GM21619 (cell line): Measurements from ENCODE around the gene SMIM14.
A peak's percentile ranks its signal among the peaks of the same experiment; 100 is the strongest.
"Not testable (repeated sequence)": the region's sequence is repeated elsewhere in the genome, so short reads cannot be mapped to it uniquely, and the experiment has no call there.

Experiments used
- ATAC-seq: cut with Tn5 transposase; IDR thresholded peaks from one replicate; pipeline ENCODE4 v1.9.1; 2021; ENCODE audit not compliant: unreplicated experiment

SMIM14 gene

DNA sequence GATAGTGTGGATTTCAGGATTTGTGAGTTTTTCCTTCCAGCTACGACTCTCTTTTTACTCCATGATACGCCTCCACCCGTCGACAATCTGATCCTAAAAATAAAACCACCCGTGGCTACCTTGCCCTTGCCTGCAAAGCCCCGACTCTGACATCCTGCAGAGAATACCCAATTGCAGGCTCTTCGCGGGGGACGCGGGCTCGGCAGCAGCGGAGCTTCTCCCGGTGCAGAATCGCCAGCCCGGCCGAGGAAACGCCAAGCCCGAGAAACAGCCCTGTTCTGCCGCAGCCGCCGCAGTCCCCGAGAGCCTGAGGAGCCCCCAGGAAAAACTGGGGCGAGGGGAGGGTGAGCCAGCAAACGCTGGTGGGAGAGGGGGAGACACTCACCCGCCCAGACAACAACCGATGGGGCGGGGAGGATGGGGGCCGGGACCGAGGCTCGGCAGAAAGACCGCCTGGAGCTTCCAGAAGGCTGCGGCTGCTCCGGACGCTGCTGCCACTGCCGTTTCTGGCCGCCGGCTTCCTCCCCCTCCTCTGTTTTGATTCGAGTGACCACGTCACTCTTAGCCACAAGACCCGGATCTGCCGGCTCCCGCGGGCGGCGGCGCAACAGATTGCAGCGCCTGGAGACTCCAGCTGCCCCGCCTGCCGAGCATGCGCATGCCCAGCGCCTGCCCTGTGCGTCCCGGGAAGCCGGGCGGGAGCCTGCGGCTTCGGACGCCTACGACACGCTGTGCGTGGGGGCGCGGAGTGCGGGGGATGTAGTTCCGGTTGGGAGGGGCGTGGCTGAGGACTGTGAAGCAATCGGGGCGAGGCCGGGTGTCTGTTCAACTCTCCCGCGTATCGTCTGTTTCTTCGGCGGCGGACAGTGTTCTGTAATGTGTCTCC lies at the start of gene SMIM14:
SMIM14 (minus strand) TSS at position 512 of the 886 bp plus-strand sequence. CDS start 33,720 bp downstream, outside the sequence.
- peak; percentile 70 for ATAC-seq

DNA sequence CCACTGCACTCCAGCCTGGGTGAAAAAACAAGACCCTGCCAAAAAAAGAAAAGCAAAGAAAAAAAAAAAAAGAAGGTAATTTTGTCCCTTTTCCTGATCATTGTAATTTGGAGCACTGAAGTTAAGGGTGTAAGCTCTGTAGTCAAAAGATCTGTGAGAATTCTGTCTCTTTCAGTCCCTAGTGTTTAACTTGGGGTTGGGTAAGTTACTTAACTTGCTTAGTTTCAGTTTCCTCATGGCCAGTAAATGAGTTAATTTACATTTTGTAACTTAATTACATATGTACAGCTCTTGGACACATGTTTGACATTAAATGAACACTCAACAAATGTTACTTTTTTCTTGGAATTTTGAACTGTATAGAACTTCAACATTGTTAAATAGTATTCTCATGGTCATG lies 48.3 kb upstream of the SMIM14 start:
- ATAC-seq = no peak

DNA sequence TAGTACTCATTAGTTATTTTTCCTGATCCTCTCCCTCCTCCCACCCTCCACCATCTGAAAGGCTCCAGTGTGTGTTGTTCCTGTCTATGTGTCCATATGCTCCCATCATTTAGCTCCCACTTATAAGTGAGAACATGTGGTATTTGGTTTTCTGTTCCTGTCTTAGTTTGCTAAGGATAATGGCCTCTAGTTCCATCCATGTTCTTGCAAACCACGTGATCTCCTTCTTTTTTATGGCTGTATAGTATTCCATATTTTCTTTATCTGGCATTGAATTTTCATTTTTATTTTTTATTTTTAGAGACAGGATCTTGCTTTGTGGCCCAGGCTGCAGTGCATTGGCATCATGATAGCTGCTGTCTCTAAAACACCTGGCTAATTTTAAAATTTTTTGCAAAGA lies 47.3 kb upstream of the SMIM14 start:
- no peak for ATAC-seq

DNA sequence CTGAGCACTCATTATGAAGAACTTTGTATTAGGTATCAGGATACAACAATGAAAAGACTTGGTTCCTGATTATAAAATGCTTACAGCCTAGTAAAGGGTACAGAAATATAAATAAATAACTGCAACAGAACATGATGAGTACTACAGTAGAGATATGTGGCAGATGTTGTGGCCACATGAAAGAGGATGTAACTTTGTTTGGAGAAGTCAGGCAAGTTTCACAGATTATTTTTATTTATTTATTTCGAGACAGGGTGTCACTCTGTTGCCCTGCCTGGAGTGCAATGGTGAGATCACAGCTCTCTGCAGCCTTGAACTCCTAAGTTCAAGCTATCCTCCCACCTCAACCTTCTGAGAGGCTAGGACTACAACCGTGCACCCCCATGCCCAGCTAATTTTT lies 43.5 kb upstream of the SMIM14 start:
- ATAC-seq = peak; percentile 73

DNA sequence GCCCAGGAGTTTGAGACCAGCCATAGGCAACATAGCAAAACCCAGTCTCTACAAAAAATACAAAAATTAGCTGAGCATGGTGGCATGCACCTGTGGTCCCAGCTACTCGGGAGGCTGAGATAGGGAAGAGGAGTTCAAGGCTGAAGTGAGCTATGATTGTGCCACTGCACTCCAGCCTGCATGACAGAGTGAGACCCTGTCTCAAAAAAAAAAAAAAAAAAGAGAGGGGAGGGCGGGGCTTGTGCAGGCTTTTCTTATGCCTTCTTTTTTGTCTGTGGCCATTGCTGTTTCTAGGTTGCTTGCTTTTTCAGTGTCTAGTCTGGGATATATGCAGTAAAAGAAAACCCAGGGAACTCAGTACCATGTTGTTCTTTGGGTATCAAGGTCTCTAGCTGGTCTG lies 42.3 kb upstream of the SMIM14 start:
- ATAC-seq = not testable (repeated sequence)

DNA sequence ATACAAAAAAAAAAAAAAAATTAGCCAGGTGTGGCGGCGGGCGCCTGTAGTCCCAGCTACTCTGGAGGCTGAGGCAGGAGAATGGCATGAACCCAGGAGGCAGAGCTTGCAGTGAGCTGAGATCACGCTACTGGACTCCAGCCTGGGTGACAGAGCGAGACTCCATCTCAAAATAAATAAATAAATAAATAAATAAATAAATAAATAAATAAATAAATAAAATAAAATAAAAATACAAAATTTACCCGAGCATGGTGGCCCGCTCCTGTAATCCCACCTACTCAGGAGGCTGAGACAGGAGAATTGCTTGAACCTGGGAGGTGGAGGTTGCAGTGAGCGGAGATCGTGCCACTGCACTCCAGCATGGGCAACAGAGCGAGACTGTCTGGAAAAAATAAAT lies 37.0 kb upstream of the SMIM14 start:
- ATAC-seq = not testable (repeated sequence)

DNA sequence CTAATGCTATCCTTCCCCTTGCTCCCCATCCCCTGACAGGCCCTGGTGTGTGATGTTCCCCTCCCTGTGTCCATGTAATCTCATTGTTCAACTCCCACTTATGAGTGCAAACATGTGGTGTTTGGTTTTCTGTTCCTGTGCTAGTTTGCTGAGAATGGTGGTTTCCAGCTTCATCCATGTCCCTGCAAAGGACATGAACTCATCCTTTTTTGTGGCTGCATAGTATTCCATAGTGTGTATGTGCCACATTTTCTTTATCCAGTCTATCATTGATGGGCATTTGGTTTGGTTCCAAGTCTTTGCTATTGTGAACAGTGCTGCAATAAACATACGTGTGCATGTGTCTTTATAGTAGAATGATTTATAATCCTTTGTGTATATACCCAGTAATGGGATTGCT lies 31.6 kb upstream of the SMIM14 start:
- ATAC-seq = not testable (repeated sequence)

DNA sequence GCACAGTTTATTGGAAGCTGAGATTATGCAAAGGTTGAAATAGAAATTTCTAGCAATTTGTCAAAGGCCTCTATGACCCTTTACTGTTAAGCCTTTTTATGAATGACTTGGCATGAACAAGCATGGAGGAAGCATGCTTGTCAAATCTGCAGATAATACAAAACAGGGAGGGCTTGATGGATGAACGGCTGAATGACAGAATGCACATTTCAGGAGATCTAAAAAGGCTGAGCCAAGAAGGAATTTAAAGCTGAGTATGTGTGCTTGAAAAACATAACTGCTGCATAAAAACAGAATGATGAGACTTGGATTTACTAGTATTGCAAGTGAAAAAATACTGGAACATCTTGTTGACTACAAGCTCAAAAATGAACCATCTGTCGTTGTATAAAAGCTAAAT lies 30.2 kb upstream of the SMIM14 start:
- no peak for ATAC-seq

DNA sequence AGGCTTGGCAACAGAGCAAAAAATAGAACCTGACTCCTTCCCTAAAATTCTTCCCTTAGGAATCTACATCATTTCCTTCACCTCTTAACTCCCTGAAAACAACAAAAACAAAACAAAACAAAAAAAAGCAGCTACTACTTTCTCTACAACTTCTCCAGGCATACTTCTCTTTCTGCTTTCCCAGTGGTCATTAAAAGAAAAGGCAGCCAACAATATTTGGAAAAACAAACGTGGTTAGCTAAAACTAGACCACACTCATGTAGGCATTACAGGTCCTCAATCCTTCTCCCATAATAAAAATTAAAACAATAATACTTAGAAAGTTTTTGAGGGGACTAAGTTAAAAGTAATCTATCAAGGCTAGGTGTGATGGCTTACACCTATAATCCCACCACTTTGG lies 29.0 kb upstream of the SMIM14 start:
- no peak for ATAC-seq

DNA sequence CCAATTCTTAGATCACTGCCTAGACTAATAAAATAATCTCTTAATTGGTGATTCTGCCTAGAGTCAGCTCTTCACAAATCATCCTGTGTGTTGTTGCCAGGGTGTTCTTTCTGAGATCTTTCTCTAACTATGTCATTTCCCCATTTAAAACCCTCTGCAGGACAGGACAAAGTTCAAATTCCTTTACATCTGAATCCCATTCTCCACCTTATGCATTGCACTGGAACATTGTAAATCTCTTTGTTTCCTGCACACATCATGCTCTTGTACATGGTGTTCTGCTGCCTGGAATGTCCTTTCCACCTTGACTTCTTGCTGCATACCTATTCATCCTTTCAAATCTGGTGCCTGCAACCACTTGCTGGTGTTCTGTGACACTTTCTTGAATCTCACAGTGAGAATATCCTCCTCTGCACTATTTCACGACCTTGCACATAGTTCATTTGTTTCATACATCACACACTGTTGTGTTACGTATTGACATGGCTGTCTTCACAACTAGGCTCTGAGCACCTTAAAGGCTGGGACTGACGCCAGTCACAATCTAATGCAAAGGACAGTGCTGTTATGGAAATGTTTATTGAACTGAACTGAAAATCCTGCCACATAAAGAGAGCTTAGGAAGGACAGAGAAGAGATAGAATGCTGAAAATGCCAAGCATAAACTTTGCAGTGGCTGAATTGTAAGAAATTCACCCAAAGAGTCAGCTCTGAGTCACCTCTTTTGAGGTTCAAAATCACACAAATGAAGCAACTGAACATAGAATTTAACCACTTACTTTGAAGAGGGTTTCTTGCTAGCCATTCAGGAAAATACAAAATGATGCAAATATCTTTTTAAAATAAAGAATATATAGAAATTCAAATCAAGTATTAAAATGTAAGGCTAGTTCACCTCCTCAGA lies 26.4 kb upstream of the SMIM14 start:
- ATAC-seq = no peak

DNA sequence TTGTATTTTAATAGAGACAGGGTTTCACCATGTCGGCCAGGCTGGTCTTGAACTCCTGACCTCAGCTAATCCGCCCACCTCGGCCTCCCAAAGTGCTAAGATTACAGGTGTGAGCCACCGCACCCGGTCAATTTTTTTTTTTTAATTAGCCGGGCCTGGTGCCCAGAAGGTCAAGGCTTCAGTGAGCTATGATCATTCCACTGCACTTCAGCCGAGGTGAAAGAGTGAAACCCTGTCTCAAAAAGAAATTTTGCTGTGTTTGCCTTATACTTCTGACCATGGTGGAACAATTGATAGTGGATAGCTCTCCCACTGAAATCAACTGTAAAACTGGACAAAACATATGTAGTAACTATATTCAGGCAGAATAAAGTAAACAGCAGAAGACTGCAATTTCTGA lies 24.0 kb upstream of the SMIM14 start:
- ATAC-seq = no peak

DNA sequence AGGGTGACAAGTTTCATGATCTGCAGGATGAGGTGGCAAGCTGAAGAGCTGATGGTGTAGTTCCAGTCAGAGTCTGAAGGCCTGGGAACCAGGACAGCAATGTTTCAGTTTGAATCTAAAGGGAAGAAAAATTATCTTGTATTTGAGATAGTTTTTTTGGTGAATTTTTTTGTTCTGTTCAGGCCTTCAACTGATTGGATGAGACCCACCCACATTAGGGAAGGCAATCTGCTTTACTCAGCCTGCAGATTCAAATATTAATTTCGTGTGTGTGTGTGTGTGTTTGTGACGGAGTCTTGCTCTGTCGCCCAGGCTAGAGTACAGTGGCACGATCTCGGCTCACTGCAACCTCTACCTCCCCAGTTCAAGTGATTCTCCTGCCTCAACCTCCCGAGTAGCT lies 22.1 kb upstream of the SMIM14 start:
- ATAC-seq = no peak

DNA sequence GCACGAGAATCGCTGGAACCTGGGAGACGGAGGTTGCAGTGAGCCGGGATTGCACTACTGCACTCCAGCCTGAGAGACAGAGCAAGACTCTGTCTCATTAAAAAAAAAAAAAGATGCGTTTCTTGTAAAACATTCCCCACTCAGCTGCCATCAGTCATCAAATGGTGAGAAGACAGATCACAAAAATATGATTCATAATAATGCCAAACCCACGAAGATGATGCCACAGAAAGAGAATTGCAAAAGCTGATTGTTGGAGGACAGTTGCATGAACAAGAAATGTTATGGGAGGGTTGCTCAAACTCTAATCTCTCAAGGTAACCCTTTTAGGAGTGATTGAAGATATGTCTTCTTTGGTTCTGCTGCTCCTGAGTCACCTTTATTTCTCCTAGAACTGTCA lies 21.4 kb upstream of the SMIM14 start:
- ATAC-seq = no peak

DNA sequence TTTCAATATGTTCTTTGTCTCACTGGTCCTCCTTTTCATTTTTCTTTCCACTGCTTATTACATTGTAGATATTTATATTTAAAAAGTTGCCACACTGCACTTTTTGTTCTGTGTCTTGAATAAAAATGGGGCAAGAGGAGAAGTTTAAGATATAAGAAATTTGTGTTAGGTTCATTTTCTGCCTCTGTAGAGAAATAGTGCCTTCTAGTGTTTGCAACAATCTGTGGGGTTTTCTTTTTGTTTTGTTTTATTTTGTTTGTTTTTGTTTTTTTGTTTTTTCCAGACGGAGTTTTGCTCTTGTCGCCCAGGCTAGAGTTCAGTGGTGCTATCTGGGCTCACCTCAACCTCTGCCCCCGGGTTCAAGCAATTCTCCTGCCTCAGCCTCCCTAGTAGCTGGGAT lies 20.1 kb upstream of the SMIM14 start:
- ATAC-seq = no peak

DNA sequence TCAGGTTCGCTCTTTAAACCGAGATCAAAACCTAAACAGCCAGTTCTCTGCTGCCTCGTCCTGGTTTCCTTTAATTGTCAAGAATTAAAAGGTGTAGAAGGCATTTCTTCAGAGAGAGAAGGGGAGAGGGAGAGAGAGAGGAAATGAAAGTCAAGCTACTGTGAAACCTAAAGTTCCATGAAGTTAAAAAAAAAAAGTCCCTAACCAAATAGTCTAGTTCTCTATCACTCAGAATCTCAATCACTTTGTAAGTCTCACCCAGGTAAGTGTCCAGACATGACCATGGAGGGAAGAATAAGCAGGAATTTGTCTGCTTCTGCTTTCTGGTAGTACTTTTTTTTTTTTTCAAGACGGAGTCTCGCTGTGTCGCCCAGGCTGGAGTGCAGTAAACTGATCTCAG lies 18.8 kb upstream of the SMIM14 start:
- ATAC-seq = peak; percentile 80

DNA sequence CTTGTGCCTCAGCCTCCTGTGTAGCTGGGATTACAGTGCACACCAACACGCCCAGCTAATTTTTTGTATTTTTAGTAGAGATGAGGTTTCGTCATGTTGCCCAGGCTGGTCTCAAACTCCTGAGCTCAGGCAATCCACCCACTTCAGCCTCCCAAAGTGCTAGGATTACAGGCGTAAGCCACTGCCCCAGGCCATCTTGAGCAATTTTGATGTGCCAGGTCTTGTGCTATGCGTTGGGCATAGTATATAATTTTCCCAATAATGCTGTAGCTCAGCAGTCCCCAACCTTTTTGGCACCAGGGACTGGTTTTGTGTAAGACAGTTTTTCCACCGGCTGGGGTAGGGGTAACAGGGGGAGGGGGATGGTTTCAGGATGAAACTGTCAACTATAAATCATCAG lies 18.0 kb upstream of the SMIM14 start:
- not testable (repeated sequence) for ATAC-seq

DNA sequence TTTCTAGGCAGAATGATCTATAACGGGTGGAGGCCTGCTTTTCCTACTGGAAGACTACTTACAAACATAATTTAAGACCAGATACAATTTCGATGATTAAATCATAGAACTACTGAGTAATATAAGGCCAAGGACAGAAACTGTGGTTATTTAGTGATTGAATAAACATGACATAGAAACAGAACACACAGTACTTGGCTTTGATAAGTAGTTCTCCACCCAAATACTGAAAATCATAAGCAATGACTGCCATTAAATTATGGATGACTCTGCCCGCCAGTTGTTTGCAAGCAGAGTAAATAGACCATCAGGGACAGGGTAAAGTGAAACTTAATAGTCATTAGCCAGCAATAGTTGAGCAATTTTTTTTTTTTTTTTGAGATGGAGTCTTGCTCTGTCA lies 17.2 kb upstream of the SMIM14 start:
- ATAC-seq = no peak

DNA sequence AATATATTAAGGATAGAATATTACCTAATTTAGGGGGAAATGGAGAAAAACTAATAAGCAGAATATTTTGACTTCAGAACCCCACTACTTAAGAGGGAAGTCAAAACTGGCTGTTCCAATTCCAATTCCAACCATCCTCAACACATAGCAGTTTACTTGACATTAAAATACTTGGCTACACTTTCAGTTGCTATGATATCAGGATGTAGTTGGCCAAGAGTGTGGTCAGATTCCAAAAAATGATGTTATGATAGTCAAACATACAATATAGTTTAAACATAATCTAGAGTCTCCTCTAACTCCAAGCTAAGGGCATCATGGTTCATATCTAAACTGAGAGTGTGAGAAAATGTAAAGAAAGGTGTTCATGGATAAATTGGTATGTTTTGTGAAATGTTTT lies 16.5 kb upstream of the SMIM14 start:
- ATAC-seq = no peak

DNA sequence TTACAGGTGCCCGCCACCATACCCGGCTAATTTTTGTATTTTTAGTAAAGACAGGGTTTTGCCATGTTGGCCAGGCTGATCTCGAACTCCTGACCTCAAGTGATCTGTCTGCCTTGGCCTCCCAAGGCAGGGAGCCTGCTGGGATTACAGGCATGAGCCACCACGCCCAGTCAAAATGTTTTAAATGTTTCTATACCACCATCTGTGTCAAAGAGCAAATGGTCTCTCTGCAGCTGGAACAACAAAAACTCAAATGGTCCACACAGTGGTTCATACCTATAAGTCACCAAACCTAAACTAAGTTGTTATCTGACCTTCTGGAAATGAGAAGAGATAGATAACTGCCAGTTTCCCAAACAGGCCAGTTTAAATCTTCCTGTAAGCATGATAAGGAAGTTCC lies 12.9 kb upstream of the SMIM14 start:
- not testable (repeated sequence) for ATAC-seq

DNA sequence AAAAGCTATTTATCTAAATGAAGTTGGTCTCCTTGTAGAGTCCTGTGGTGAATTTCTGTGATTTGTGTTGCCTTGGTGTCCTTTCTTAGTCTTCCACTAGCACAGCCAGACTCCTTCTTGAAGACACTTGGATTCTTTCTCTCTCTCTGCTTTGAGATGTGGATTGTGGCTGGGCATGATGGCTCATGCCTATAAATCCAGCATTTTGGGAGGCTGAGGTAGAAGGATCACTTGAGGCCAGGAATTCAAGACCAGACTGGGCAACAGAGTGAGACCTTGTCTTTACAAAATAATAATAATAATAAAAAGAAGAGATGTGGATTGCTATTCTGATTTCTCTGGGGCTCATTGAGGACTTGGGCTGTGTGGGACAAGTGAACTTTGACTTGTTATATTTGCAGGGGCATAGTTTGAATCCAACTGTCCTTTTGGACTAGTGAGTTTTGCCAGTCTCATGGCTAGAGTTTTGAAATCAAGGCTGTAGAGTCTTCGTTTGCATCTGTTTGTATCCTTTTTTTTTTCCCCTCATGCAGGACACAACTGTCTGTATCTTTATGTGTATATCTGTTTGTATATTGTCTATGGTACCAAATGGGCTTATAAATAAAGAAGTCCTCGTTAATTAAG lies 11.1 kb upstream of the SMIM14 start:
- no peak for ATAC-seq

DNA sequence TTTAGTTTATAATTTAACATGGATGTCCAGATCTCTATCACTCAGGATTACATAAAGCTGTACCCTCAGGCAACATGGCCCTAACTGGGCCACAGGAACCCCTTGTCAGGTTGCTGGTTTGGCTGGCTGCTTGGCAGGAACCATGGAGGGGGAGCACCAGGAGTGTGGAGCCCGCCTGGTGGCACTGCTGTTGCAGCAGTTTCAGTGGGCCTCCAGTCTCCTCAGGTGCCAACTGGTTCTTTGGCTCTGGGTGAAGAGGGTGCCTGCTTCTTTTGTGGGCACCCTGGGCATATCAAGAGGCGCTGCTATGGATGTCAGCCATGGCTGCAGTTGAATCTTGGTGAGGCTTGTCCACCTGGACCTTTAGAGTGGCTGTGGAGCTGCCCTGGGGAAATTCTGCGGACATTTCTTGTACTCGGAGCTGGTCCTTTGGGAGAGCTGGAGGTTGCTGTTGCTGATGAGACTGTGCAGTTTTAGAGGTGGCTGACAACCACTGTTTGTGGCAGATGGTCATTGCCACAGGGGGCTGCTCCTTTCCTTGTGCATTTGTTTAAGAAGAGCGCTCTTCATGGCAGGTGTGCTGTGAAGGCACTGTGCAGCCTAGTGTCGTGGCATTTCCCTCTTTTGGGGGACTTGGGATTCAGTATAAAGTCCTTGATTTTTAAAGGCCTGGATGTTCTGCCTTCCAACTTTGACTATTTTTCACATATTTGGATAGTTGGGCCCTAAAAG lies 10.3 kb upstream of the SMIM14 start:
- no peak for ATAC-seq
